ENCODE measurements around the gene SLC44A2. TPM values are rescaled to one million over a fixed set of nuclear protein-coding genes. Genes with fewer than 3 reads are reported as not detected.
A peak's percentile ranks its signal among the peaks of the same experiment; 100 is the strongest.

The SLC44A2 gene
- total and polyA plus RNA-seq, 7 experiments from 2014 or later, result 148 to 375 (median 216) TPM

DNA sequence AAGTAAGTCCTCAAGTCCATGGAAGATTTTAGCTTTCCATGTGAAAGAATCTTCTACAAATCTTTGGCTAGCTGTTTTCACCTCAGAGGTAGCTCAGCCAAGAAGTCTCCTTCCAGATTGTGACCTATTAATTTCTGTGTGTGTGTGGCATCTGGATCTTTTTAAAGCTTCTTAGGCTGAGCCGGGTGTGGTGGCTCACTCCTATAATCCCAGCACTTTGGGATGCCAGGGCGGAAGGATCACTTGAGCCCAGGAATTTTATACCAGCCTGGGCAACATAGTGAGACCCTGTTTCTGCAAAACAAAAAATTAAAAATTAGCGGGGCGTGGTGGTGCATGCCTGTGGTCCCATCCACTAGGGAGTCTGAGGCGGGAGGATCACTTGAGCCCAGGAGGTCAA, 13.4 kb upstream of the SLC44A2 start:
- Mint-ChIP-seq H3K36me3 (peaks cover 0 to 16% (median 4%) of the 10 kb centered on the region in 5 donors), H3K4me3 (no peak overlapping the region), H3K27me3 (no peaks in the 10 kb centered on the region), H3K4me1 (peaks cover 6 to 55% (median 30%) of the 10 kb centered on the region in 7 donors), H3K27ac (peak overlapping the region in 3 of 9 donors; percentile 16 to 49 (median 47)), H3K9me3 (no peaks in the 10 kb centered on the region)
- Histone ChIP-seq H3K27me3 (ENCODE audit: control insufficient read depth in 2 of 2, insufficient read depth in 2 of 2, low read length in 2 of 2) (no peaks in the 10 kb centered on the region), H3K36me3 (ENCODE audit: control insufficient read depth in 2 of 3, insufficient read depth in 3 of 3, low read length in 3 of 3) (peaks cover 0 to 3% (median 0%) of the 10 kb centered on the region in 3 experiments), H3K4me1 (ENCODE audit: control insufficient read depth in 2 of 2, insufficient read depth in 2 of 2, low read length in 2 of 2) (peaks cover 9 to 10% of the 10 kb centered on the region in 2 donors), H3K4me3 (ENCODE audit: low read length) (no peak overlapping the region), H3K27ac (ENCODE audit: low read depth, low read length) (no peak overlapping the region), H3K9me3 (ENCODE audit: control insufficient read depth in 2 of 3, low read length in 3 of 3) (no peaks in the 10 kb centered on the region)
- intact Hi-C loops (cut with micrococcal nuclease), result no loop called here
- ChIA-PET CTCF (interaction anchor here (0.5 to 1.2 kb wide), 4 partner anchors 11 to 103 kb away, joined by 3 to 7 read pairs (median 4); no protein-coding TSS in a partner anchor), POLR2A (interaction anchor here (0.6 to 13.4 kb wide), 8 partner anchors 9 to 133 kb away, joined by 3 to 190 read pairs (median 8); partner anchors contain the start of gene SLC44A2)
- DNase-seq (no peak), ATAC-seq (no peak)

DNA sequence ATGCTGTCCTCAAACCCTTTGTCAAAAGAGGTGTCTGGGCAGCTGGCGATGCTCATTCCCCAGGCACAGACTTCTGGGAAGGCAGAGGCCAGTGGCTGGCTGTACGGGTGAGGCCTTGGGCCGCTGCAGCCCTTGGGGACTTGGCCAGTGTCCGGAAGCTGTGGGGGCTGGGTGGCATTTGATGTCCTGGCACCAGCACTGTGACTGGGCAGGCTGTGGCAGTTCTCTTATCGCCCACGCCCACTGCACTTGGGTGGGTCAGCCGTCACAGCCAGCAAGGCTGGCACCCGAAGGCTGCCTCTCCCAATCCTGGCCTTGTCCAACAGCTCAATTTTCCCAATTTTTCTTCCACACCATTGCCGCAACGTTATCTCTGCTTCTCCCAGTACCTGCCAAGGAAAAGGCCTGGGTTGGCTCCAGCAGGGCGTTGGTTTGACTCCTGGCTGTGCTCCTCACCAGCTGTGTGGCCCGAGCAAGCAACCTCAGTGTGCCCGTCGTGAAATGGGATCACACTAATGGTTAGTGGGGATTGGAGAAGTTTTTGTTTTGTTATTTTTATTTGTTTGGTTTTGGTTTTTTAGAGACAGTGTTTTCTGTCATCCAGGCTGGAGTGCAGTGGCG, 12.7 kb upstream of the SLC44A2 start:
- H3K36me3 Mint-ChIP-seq, result peaks cover 0 to 14% (median 4%) of the 10 kb centered on the region in 5 donors
- peak overlapping the region in 6 of 9 donors; percentile 13 to 64 (median 48) for H3K27ac Mint-ChIP-seq
- H3K9me3 Mint-ChIP-seq, result no peaks in the 10 kb centered on the region
- Histone ChIP-seq H3K36me3 (ENCODE audit: control insufficient read depth in 2 of 3, insufficient read depth in 3 of 3, low read length in 3 of 3) (peaks cover 0 to 9% (median 0%) of the 10 kb centered on the region in 3 experiments), H3K4me1 (ENCODE audit: control insufficient read depth in 2 of 2, insufficient read depth in 2 of 2, low read length in 2 of 2) (peaks cover 9 to 10% of the 10 kb centered on the region in 2 donors), H3K9me3 (ENCODE audit: control insufficient read depth in 2 of 3, low read length in 3 of 3) (no peaks in the 10 kb centered on the region), H3K27me3 (ENCODE audit: control insufficient read depth in 2 of 2, insufficient read depth in 2 of 2, low read length in 2 of 2) (no peaks in the 10 kb centered on the region), H3K4me3 (ENCODE audit: low read length) (no peak overlapping the region), H3K27ac (ENCODE audit: low read depth, low read length) (no peak overlapping the region)
- no peak for DNase-seq
- ATAC-seq, result no peak
- peaks cover 9 to 56% (median 34%) of the 10 kb centered on the region in 7 donors for H3K4me1 Mint-ChIP-seq
- POLR2A ChIA-PET, result interaction anchor here (0.5 to 2.8 kb wide), 5 partner anchors 10 to 735 kb away, joined by 3 to 14 read pairs (median 4); no protein-coding TSS in a partner anchor
- H3K27me3 Mint-ChIP-seq, result no peaks in the 10 kb centered on the region
- CTCF ChIA-PET, result interaction anchor here (1.0 to 1.2 kb wide), 3 partner anchors 10 to 31 kb away, joined by 3 to 7 read pairs (median 4); no protein-coding TSS in a partner anchor
- peak overlapping the region in 3 of 10 donors; percentile 21 to 56 (median 25) for H3K4me3 Mint-ChIP-seq
- intact Hi-C loops (cut with micrococcal nuclease), result no loop called here

DNA sequence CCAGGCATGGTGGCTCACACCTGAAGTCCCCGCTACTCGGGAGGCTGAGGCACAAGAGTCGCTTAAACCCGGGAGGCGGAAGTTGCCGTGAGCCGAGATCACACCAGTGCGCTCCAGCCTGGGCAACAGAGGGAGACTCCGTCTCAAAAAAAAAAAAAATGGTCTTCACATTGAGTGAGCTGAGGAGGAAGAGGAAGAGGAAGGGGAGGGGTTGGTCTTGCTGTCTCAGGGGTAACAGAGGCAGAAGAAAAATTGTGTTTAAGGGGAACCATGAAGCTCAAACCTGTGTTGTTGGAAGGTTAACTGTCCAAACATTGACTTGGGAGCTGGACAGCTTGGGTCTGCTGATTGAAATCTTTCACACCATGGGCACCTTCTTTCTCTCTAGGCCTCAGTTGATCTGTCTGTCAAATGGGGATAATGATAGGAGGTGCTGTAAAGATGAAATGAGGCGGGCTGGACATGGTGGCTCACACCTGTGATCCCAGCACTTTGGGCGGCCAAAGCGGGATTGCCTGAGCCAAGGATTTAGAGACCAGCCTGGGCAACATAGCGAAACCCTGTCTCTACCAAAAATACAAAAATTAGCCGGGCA, 9.8 kb upstream of the SLC44A2 start:
- no peak overlapping the region for H3K4me3 ChIP-seq (ENCODE audit: low read length)

DNA sequence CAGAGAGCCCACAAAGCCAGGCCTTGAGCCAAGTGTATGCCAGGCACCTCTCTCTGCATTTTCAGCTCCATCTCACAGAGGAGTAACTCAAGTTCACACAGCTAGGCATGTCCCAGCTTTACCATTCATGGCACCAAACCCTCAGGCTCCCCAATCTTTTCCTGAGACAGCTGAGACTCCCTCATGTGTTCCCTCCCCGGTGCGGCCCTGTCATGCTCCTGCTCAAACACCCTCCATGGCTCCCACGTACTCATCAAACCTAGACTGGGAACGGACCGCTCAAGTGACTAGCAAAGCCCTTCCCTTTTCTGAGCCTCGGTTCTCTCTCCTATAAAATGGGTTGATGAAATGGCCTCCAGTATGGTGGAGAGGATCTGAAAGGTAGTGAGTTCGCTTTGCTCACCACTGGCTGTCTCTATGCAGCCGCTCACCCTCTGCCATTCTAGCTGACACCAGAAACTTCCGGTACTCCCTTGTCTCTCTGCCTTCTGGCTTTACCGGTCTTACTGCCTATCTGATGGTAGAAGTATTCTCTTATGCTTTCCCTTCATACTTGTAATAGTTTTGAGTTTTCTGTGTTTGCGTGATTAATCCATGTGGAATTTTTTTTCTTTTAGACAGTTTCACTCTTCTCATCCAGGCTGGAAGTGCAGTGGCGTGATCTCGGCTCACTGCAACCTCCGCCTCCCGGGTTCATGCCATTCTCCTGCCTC, 7.8 kb upstream of the SLC44A2 start:
- H3K4me3 ChIP-seq (ENCODE audit: low read length), result no peak overlapping the region
- ATAC-seq (no peak), DNase-seq (no peak)
- ChIA-PET POLR2A (interaction anchor here (1.2 to 16.7 kb wide), 2 partner anchors 8 to 12 kb away, joined by 5 to 190 read pairs; partner anchors contain the start of gene SLC44A2), CTCF (interaction anchor here (1.0 to 2.7 kb wide), 2 partner anchors 27 to 36 kb away, joined by 3 to 14 read pairs; no protein-coding TSS in a partner anchor)
- H3K27ac ChIP-seq (ENCODE audit: low read depth, low read length), result peak overlapping the region; percentile 14
- H3K4me1 Mint-ChIP-seq, result peaks cover 30 to 70% (median 48%) of the 10 kb centered on the region in 7 donors
- intact Hi-C loops (cut with micrococcal nuclease), result loop anchor here in 1 of 2 donors (2.0 kb wide), 1 partner anchor 37 kb away; no protein-coding TSS in a partner anchor
- H3K27ac Mint-ChIP-seq, result peak overlapping the region in 8 of 9 donors; percentile 26 to 77 (median 48)
- H3K36me3 Mint-ChIP-seq, result peaks cover 0 to 24% (median 12%) of the 10 kb centered on the region in 5 donors
- H3K9me3 ChIP-seq (ENCODE audit: control insufficient read depth in 2 of 3, low read length in 3 of 3), result no peaks in the 10 kb centered on the region
- H3K4me1 ChIP-seq (ENCODE audit: control insufficient read depth in 2 of 2, insufficient read depth in 2 of 2, low read length in 2 of 2), result peaks cover 9 to 10% of the 10 kb centered on the region in 2 donors
- no peaks in the 10 kb centered on the region for H3K27me3 Mint-ChIP-seq
- no peaks in the 10 kb centered on the region for H3K9me3 Mint-ChIP-seq
- peak overlapping the region in 2 of 10 donors; percentile 54 to 58 for H3K4me3 Mint-ChIP-seq
- H3K27me3 ChIP-seq (ENCODE audit: control insufficient read depth in 2 of 2, insufficient read depth in 2 of 2, low read length in 2 of 2), result no peaks in the 10 kb centered on the region
- peaks cover 0 to 21% (median 0%) of the 10 kb centered on the region in 3 experiments for H3K36me3 ChIP-seq (ENCODE audit: control insufficient read depth in 2 of 3, insufficient read depth in 3 of 3, low read length in 3 of 3)

More for the DNA sequence above, 9.8 kb upstream of the SLC44A2 start:
- peaks cover 0 to 14% (median 4%) of the 10 kb centered on the region in 5 donors for H3K36me3 Mint-ChIP-seq
- H3K4me3 Mint-ChIP-seq, result peak overlapping the region in 9 of 10 donors; percentile 6 to 61 (median 36)
- H3K4me1 Mint-ChIP-seq, result peaks cover 16 to 62% (median 35%) of the 10 kb centered on the region in 7 donors
- H3K9me3 Mint-ChIP-seq, result no peaks in the 10 kb centered on the region
- H3K27ac ChIP-seq (ENCODE audit: low read depth, low read length), result peak overlapping the region; percentile 35
- intact Hi-C loops (cut with micrococcal nuclease), result loop anchor here in 1 of 2 donors (1.0 to 2.0 kb wide), 2 partner anchors 12 to 35 kb away; no protein-coding TSS in a partner anchor
- peak overlapping the region in 7 of 9 donors; percentile 57 to 88 (median 67) for H3K27ac Mint-ChIP-seq
- H3K27me3 Mint-ChIP-seq, result no peaks in the 10 kb centered on the region
- H3K27me3 ChIP-seq (ENCODE audit: control insufficient read depth in 2 of 2, insufficient read depth in 2 of 2, low read length in 2 of 2), result no peaks in the 10 kb centered on the region
- ChIA-PET POLR2A (interaction anchor here (0.6 to 16.7 kb wide), 4 partner anchors 10 to 209 kb away, joined by 3 to 190 read pairs (median 4); no protein-coding TSS in a partner anchor), CTCF (interaction anchor here (1.2 to 2.7 kb wide), 2 partner anchors 28 to 34 kb away, joined by 3 to 14 read pairs; no protein-coding TSS in a partner anchor)
- H3K4me1 ChIP-seq (ENCODE audit: control insufficient read depth in 2 of 2, insufficient read depth in 2 of 2, low read length in 2 of 2), result peaks cover 9 to 10% of the 10 kb centered on the region in 2 donors
- no peaks in the 10 kb centered on the region for H3K9me3 ChIP-seq (ENCODE audit: control insufficient read depth in 2 of 3, low read length in 3 of 3)
- ATAC-seq (no peak), DNase-seq (no peak)
- H3K36me3 ChIP-seq (ENCODE audit: control insufficient read depth in 2 of 3, insufficient read depth in 3 of 3, low read length in 3 of 3), result peaks cover 0 to 15% (median 0%) of the 10 kb centered on the region in 3 experiments

- ChIA-PET POLR2A (interaction anchor here (1.1 to 16.7 kb wide), 4 partner anchors 10 to 39 kb away, joined by 4 to 190 read pairs (median 5); no protein-coding TSS in a partner anchor), CTCF (interaction anchor here (0.6 to 1.7 kb wide), 2 partner anchors 31 to 38 kb away, joined by 4 read pairs; no protein-coding TSS in a partner anchor)
- Mint-ChIP-seq H3K27ac (peak overlapping the region in 1 of 9 donors; percentile 32), H3K4me3 (no peak overlapping the region), H3K4me1 (peaks cover 30 to 71% (median 47%) of the 10 kb centered on the region in 7 donors), H3K36me3 (peaks cover 0 to 17% (median 9%) of the 10 kb centered on the region in 5 donors), H3K27me3 (no peaks in the 10 kb centered on the region), H3K9me3 (no peaks in the 10 kb centered on the region)
- no peaks in the 10 kb centered on the region for H3K9me3 ChIP-seq (ENCODE audit: control insufficient read depth in 2 of 3, low read length in 3 of 3)
- H3K27ac ChIP-seq (ENCODE audit: low read depth, low read length), result no peak overlapping the region
- intact Hi-C loops (cut with micrococcal nuclease), result no loop called here
- no peaks in the 10 kb centered on the region for H3K27me3 ChIP-seq (ENCODE audit: control insufficient read depth in 2 of 2, insufficient read depth in 2 of 2, low read length in 2 of 2)
- no peak for ATAC-seq
- peaks cover 9 to 10% of the 10 kb centered on the region in 2 donors for H3K4me1 ChIP-seq (ENCODE audit: control insufficient read depth in 2 of 2, insufficient read depth in 2 of 2, low read length in 2 of 2)
- H3K4me3 ChIP-seq (ENCODE audit: low read length), result no peak overlapping the region
- peaks cover 0 to 18% (median 0%) of the 10 kb centered on the region in 3 experiments for H3K36me3 ChIP-seq (ENCODE audit: control insufficient read depth in 2 of 3, insufficient read depth in 3 of 3, low read length in 3 of 3)
- DNase-seq, result no peak
These were observed 6.5 kb upstream of the SLC44A2 start for GRCh38 chr19:10618846-10619245.

Measured in naive thymus-derived CD4-positive, alpha-beta T cell (primary cell).